Upper lobe of left lung (tissue), 6 donors: ENCODE results near the gene PRKCZ. TPM values are rescaled to one million over a fixed set of nuclear protein-coding genes. Genes with fewer than 3 reads are reported as not detected.
A peak's percentile ranks its signal among the peaks of the same experiment; 100 is the strongest.

Experiments used
- ATAC-seq, 2 donors: fragments of 200-7000 bp; cut with Tn5 transposase; one replicate each; pipeline ENCODE4 v1.9.1; 2022; ENCODE audit warnings: mild to moderate bottlenecking in 2 of 2, moderate library complexity in 2 of 2; ENCODE audit not compliant: low FRiP score in 2 of 2
- DNase-seq, 2 donors: peaks; one replicate each; pipeline ENCODE4 v3.0.0-alpha.2; 2019 to 2020
- H3K27ac ChIP-seq, 4 donors: fragments of 200-600 bp; sonication (generic); one replicate each; pipeline ENCODE4 v1.5.1; 2016 to 2019
- H3K27me3 ChIP-seq, 4 donors: fragments of 200-600 bp; sonication (generic); one replicate each; pipeline ENCODE4 v1.5.1; 2017 to 2019
- H3K36me3 ChIP-seq, 4 donors: fragments of 200-600 bp; sonication (generic); one replicate each; pipeline ENCODE4 v1.5.1; 2016 to 2019
- H3K4me1 ChIP-seq, 4 donors: fragments of 200-600 bp; sonication (generic); one replicate each; pipeline ENCODE4 v1.5.1; 2018 to 2019
- H3K4me3 ChIP-seq, 4 donors: fragments of 200-600 bp; sonication (generic); one replicate each; pipeline ENCODE4 v1.5.1; 2017 to 2019; ENCODE audit warnings: mild to moderate bottlenecking in 2 of 4, moderate library complexity in 1 of 4
- H3K9me3 ChIP-seq, 4 donors: fragments of 200-600 bp; sonication (generic); one replicate each; pipeline ENCODE4 v1.5.1; 2018 to 2019
- CTCF ChIP-seq, 6 experiments: fragments of 450-650 bp in 4 of 6; fragments of 200-600 bp in 2 of 6; sonication (generic) in 2 of 6; IDR thresholded peaks; one replicate each; pipeline ENCODE4 v1.5.1; 2016 to 2019; ENCODE audit warnings: antibody characterized with exemption in 6 of 6
- EP300 ChIP-seq, 4 donors: sonication (generic); formaldehyde crosslinking; IDR thresholded peaks; one replicate each; pipeline ENCODE4 v1.5.1; 2017; ENCODE audit warnings: antibody characterized with exemption in 4 of 4, control low read depth in 2 of 4
- POLR2A ChIP-seq, 4 donors: fragments of 450-650 bp; IDR thresholded peaks; one replicate each; pipeline ENCODE4 v1.5.1; 2016 to 2017; ENCODE audit warnings: antibody characterized with exemption in 4 of 4, mild to moderate bottlenecking in 2 of 4
- POLR2AphosphoS5 ChIP-seq, 2 donors: sonication (generic); formaldehyde crosslinking; IDR thresholded peaks; one replicate each; pipeline ENCODE4 v1.5.1; 2017; ENCODE audit warnings: antibody characterized with exemption in 2 of 2
- WGBS, 2 donors: methylation state at CpG; one replicate each; pipeline ENCODE4 v1.1.5; 2017 to 2018; 5-methylcytosine and 5-hydroxymethylcytosine counted together
- total RNA-seq, 6 donors: library from RNA; depleted of rRNA in 4 of 6; stranded (reverse); fragments of >200 nt in 4 of 6; gene quantifications; one replicate each; pipeline versions ENCODE4 v1.1.0 to v1.2.1, GENCODE V29; 2016 to 2021
- donor health status: DM: no; HTN: no; CAD: no; lungs with moderate emphysema.
- donor health status: DM: no; HTN: yes; CAD: no; lungs with severe emphysema.

The PRKCZ gene
- total RNA-seq, 6 donors from 2014 or later: 107 to 169 (median 138) TPM

DNA sequence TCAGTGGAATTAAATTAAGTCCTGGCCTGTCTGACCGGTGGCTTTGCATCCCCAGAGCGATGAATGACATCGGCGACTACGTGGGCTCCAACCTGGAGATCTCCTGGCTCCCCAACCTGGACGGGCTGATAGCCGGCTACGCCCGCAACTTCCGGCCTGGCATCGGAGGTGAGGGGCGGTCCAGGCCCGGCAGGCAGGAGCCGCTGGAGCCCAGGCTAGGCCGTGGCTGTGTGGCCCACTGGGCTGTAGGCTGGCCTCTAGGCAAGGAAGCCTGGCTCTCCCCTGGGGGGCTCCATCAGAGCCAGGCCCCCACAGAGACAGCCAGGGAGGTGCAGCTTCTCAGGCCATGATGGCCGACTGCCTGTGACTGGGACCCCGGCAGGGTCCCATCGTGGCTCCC lies 25.3 kb upstream of the PRKCZ start:
- Histone ChIP-seq H3K27me3 (peaks cover 0 to 27% (median 12%) of the 10 kb centered on the region in 4 donors), H3K9me3 (no peaks in the 10 kb centered on the region), H3K4me1 (peaks cover under 1 to 14% (median 10%) of the 10 kb centered on the region in 4 donors), H3K4me3 (no peak overlapping the region), H3K27ac (no peak overlapping the region), H3K36me3 (no peaks in the 10 kb centered on the region)
- ATAC-seq (no peak), DNase-seq (peak in 1 of 2 donors; percentile 60)
- no peak for TF ChIP-seq POLR2A (IDR thresholded peaks at IDR 0.05)
- no peak for TF ChIP-seq POLR2AphosphoS5 (IDR thresholded peaks at IDR 0.05)
- no peak for TF ChIP-seq EP300 (IDR thresholded peaks at IDR 0.05)
- no peak for TF ChIP-seq CTCF (IDR thresholded peaks at IDR 0.05)
- 86 to 92% methylated on average over 12 to 18 of the region's 18 CpGs for WGBS, 2 donors

GRCh38 chr1:2025491-2025981 lies 24.7 kb upstream of the PRKCZ start:
- H3K27me3 ChIP-seq: peaks cover 0 to 20% (median 8%) of the 10 kb centered on the region in 4 donors
- no peak overlapping the region for H3K4me3 ChIP-seq
- H3K27ac ChIP-seq: peak overlapping the region in 2 of 4 donors; percentile 17 to 37
- TF ChIP-seq CTCF (IDR thresholded peaks at IDR 0.05) (no peak), EP300 (IDR thresholded peaks at IDR 0.05) (no peak), POLR2AphosphoS5 (IDR thresholded peaks at IDR 0.05) (no peak)
- H3K36me3 ChIP-seq: no peaks in the 10 kb centered on the region
- ATAC-seq (no peak), DNase-seq (peak in 1 of 2 donors; percentile 87)
- H3K9me3 ChIP-seq: no peaks in the 10 kb centered on the region
- H3K4me1 ChIP-seq: peaks cover 0 to 10% (median 8%) of the 10 kb centered on the region in 4 donors
- WGBS, 2 donors: 53 to 58% methylated on average over 19 to 36 of the region's 39 CpGs

DNA sequence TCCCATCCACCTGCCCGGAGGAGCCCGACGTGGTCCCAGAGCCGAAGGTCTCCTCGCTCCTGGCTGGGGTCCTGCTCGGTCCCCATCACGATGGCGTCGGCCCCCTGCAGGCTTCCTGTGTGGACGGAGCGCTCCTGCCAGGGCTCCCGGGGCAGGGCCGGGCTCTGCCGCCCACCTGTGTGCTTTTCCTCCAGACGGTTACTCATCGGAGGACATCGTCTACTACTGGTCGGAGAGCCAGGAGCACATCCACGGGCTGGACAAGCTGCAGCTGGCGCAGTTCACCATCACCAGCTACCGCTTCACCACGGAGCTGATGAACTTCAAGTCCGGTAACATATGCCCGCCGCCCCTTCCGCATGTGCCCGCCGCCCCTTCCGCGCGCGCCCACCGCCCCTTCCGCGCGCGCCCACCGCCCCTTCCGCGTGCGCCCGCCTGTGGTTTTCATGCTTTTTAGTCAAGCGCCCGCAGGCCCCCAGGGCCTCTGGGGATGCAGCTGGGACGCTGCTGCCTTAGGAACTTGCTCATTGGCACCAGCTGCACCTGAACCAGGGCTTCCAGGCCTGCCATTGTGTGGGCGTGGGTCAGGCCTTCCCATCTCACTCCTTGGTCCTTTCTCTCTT lies 22.1 kb upstream of the PRKCZ start:
- 86 to 92% methylated on average over 45 to 46 of the region's 46 CpGs for WGBS, 2 donors
- Histone ChIP-seq H3K4me3 (no peak overlapping the region), H3K36me3 (no peaks in the 10 kb centered on the region), H3K9me3 (no peaks in the 10 kb centered on the region), H3K27ac (no peak overlapping the region), H3K4me1 (peaks cover 0 to 10% (median 8%) of the 10 kb centered on the region in 4 donors), H3K27me3 (no peaks in the 10 kb centered on the region)
- DNase-seq: peak in 1 of 2 donors; percentile 78
- TF ChIP-seq POLR2A (IDR thresholded peaks at IDR 0.05) (no peak), CTCF (IDR thresholded peaks at IDR 0.05) (no peak), POLR2AphosphoS5 (IDR thresholded peaks at IDR 0.05) (no peak), EP300 (IDR thresholded peaks at IDR 0.05) (no peak)
- ATAC-seq: no peak

- H3K9me3 ChIP-seq: no peaks in the 10 kb centered on the region
- no peaks in the 10 kb centered on the region for H3K27me3 ChIP-seq
- no peaks in the 10 kb centered on the region for H3K36me3 ChIP-seq
- no peak overlapping the region for H3K4me3 ChIP-seq
- peaks cover 0 to 10% (median 8%) of the 10 kb centered on the region in 4 donors for H3K4me1 ChIP-seq
- no peak overlapping the region for H3K27ac ChIP-seq
- TF ChIP-seq POLR2AphosphoS5 (IDR thresholded peaks at IDR 0.05) (no peak), EP300 (IDR thresholded peaks at IDR 0.05) (no peak), CTCF (IDR thresholded peaks at IDR 0.05) (no peak), POLR2A (IDR thresholded peaks at IDR 0.05) (no peak)
- 86% methylated on average over 21 of the region's 26 CpGs; no CpG with 5 or more reads in 1 of the 2 donors for WGBS, 2 donors
- no peak for ATAC-seq
- DNase-seq: peak in 1 of 2 donors; percentile 79
These were observed 21.2 kb upstream of the PRKCZ start for GRCh38 chr1:2028870-2029560.
